GM12878 (cell line): ENCODE results near the gene ZNF687. TPM values are rescaled to one million over a fixed set of nuclear protein-coding genes. Genes with fewer than 3 reads are reported as not detected.
A peak's percentile ranks its signal among the peaks of the same experiment; 100 is the strongest.

Experiments
- CREM ChIP-seq: IDR thresholded peaks from 2 replicates; pipeline ENCODE4 v1.6.1; 2014; ENCODE audit warnings: antibody characterized with exemption, low read depth
- CUX1 ChIP-seq: IDR thresholded peaks from 2 replicates; pipeline ENCODE4 v1.6.1; 2012; ENCODE audit warnings: improper control_type of control experiment, low read depth, low read length; ENCODE audit not compliant: insufficient replicate concordance
- DPF2 ChIP-seq: fragments of 450-650 bp; IDR thresholded peaks from 2 replicates; pipeline ENCODE4 v1.6.1; 2017; ENCODE audit warnings: mild to moderate bottlenecking
- MTA2 ChIP-seq: fragments of 450-650 bp; IDR thresholded peaks from 2 replicates; pipeline ENCODE4 v1.6.1; 2016; ENCODE audit warnings: low read depth, mild to moderate bottlenecking, moderate library complexity
- RB1 ChIP-seq: fragments of 450-650 bp; formaldehyde crosslinking; IDR thresholded peaks from 2 replicates; pipeline ENCODE4 v1.6.1; 2017; ENCODE audit warnings: mild to moderate bottlenecking, borderline replicate concordance
- SIN3A ChIP-seq: IDR thresholded peaks from 2 replicates; pipeline ENCODE4 v1.6.1; 2012; ENCODE audit warnings: low read depth, low read length, improper control_type of control experiment
- TARDBP ChIP-seq: IDR thresholded peaks from 2 replicates; pipeline ENCODE4 v1.6.1; 2016; ENCODE audit warnings: borderline replicate concordance
- TBL1XR1 ChIP-seq: IDR thresholded peaks from 2 replicates; pipeline ENCODE4 v1.6.1; 2012; ENCODE audit warnings: low read depth, low read length, improper control_type of control experiment
- ZBTB4 ChIP-seq: fragments of 450-650 bp; formaldehyde crosslinking; IDR thresholded peaks from 2 replicates; pipeline ENCODE4 v1.4.0; 2022; ENCODE audit warnings: mild to moderate bottlenecking, moderate library complexity
- ZNF207 ChIP-seq: fragments of 450-650 bp; IDR thresholded peaks from 2 replicates; pipeline ENCODE4 v1.6.1; 2014; ENCODE audit warnings: antibody characterized with exemption, mild to moderate bottlenecking, borderline replicate concordance
- polyA plus RNA-seq, 11 experiments: library from polyadenylated mRNA; depleted of rRNA in 4 of 11; unstranded in 6 of 11; stranded (reverse) in 5 of 11; fragments of >200 nt; fragmentation: Nextera tagmentation in 4 of 11; fragmentation: Illumina TruSeq in 1 of 11; extraction: Ambion mirVana in 4 of 11; extraction: Trizol in 1 of 11; gene quantifications; 1 replicate in 1 of 11; 2 replicates in 10 of 11; pipeline versions ENCODE4 v1.2.1 to v1.2.3, GENCODE V29; 2011 to 2016; ENCODE audit warnings: inconsistent platforms in 2 of 11, missing spikeins in 2 of 11, low read depth in 1 of 11
- total RNA-seq, 4 experiments: library from RNA; depleted of rRNA in 3 of 4; stranded (reverse); fragments of >200 nt in 3 of 4; fragmentation: Illumina TruSeq in 1 of 4; extraction: Trizol in 1 of 4; gene quantifications; 2 replicates each; pipeline versions ENCODE4 v1.2.1 to v1.2.3, GENCODE V29; 2013 to 2021

The ZNF687 gene
- total and polyA plus RNA-seq, 10 of the 15 experiments (the other 5 are each of a cell fraction or from before 2014, with no cell fraction given) = 0.08 to 30.9 (median 9.9) TPM

GRCh38 chr1:151254217-151255213 lies 27.6 kb upstream of the ZNF687 start, which contains the start of gene PSMD4 (continued):
- TF ChIP-seq CUX1 (peak; percentile 44), DPF2 (0 out of 2 replicates have a peak, but pooled peaks have one; percentile 42), ZBTB4 (CRISPR knock-in tag) (no peak), RB1 (0 out of 2 replicates have a peak, but pooled peaks have one; percentile 28), MTA2 (no peak), CREM (peak; percentile 87), SIN3A (peak; percentile 58; the same call in 1 of the 2 replicates), ZNF207 (no peak), TBL1XR1 (no peak), TARDBP (no peak)
